ENCODE data around the gene MSX2.

Gene MSX2

DNA sequence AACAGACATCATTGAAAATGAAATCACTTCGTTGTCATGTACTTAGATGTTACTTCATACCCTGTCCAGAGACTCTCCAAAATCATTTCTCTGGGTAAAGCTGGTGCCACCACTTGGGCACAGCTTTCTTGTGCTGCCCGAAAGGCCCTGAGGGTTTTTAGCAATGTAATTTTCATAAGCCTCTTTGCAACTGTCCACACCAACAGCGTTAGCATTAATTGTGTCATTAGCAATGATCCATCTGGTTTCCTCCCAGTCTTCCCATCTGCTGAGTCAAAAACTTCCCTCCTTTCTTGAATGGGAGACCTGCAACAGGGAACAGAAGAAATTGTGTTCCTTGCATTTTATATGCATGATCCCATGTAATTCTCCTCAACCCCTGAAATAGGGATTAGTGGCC is 8.6 kb upstream of the MSX2 start:
- Histone ChIP-seq H3K36me3 (ENCODE audit: control insufficient read depth, insufficient read depth, low read length) (no peaks in the 10 kb centered on the region), H3K9ac (no peak overlapping the region), H3K27ac (no peak overlapping the region), H3K27me3 (ENCODE audit: control insufficient read depth, insufficient read depth, low read length) (no peaks in the 10 kb centered on the region), H3K4me1 (no peaks in the 10 kb centered on the region), H2AFZ (no peak overlapping the region), H3K4me3 (ENCODE audit: low read depth, low read length) (no peak overlapping the region), H3K79me2 (no peaks in the 10 kb centered on the region), H3K4me2 (ENCODE audit: low read length) (no peak overlapping the region), H3K9me3 (ENCODE audit: control insufficient read depth, low read length) (no peaks in the 10 kb centered on the region)
- TF ChIP-seq, protein P1, sequence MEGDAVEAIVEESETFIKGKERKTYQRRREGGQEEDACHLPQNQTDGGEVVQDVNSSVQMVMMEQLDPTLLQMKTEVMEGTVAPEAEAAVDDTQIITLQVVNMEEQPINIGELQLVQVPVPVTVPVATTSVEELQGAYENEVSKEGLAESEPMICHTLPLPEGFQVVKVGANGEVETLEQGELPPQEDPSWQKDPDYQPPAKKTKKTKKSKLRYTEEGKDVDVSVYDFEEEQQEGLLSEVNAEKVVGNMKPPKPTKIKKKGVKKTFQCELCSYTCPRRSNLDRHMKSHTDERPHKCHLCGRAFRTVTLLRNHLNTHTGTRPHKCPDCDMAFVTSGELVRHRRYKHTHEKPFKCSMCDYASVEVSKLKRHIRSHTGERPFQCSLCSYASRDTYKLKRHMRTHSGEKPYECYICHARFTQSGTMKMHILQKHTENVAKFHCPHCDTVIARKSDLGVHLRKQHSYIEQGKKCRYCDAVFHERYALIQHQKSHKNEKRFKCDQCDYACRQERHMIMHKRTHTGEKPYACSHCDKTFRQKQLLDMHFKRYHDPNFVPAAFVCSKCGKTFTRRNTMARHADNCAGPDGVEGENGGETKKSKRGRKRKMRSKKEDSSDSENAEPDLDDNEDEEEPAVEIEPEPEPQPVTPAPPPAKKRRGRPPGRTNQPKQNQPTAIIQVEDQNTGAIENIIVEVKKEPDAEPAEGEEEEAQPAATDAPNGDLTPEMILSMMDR (IDR thresholded peaks at IDR 0.05), result no peak

DNA sequence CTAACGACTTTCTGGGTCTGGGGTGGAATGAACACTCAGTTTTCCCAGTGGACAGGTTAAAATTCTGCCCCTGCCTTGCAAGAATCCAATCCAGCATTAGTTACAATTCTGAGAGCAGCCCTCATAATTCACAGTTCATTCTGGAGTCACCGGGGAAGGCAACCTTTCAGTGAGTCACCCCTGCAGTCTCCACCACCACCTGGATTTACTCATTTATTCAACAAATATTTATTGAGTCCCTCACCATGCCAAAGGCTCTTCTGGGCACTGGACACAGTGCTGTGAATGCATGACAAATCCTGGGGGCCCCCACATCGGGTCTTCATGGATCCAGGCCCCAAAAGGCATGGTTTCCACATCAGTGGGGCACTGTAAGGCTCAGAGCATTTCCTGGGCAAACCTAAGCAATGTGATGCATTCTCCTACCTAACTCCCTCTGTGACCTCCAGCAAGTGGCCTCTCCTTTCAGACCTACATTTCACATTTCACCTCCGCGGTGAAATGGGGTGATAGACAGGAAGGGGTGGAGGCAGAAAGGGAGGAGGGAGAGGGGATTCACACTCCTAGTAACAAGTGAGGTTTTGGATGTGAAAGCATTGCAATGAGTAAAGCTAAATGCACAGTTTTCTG is 6.4 kb upstream of the MSX2 start:
- TF ChIP-seq, protein P1 (IDR thresholded peaks at IDR 0.05), result no peak
- no peak overlapping the region for H2AFZ ChIP-seq
- no peak overlapping the region for H3K27ac ChIP-seq
- no peak overlapping the region for H3K4me2 ChIP-seq (ENCODE audit: low read length)
- no peaks in the 10 kb centered on the region for H3K79me2 ChIP-seq
- H3K4me1 ChIP-seq, result peaks cover 14% of the 10 kb centered on the region
- H3K9ac ChIP-seq, result no peak overlapping the region
- no peaks in the 10 kb centered on the region for H3K9me3 ChIP-seq (ENCODE audit: control insufficient read depth, low read length)
- no peaks in the 10 kb centered on the region for H3K36me3 ChIP-seq (ENCODE audit: control insufficient read depth, insufficient read depth, low read length)
- H3K4me3 ChIP-seq (ENCODE audit: low read depth, low read length), result no peak overlapping the region
- H3K27me3 ChIP-seq (ENCODE audit: control insufficient read depth, insufficient read depth, low read length), result no peaks in the 10 kb centered on the region

DNA sequence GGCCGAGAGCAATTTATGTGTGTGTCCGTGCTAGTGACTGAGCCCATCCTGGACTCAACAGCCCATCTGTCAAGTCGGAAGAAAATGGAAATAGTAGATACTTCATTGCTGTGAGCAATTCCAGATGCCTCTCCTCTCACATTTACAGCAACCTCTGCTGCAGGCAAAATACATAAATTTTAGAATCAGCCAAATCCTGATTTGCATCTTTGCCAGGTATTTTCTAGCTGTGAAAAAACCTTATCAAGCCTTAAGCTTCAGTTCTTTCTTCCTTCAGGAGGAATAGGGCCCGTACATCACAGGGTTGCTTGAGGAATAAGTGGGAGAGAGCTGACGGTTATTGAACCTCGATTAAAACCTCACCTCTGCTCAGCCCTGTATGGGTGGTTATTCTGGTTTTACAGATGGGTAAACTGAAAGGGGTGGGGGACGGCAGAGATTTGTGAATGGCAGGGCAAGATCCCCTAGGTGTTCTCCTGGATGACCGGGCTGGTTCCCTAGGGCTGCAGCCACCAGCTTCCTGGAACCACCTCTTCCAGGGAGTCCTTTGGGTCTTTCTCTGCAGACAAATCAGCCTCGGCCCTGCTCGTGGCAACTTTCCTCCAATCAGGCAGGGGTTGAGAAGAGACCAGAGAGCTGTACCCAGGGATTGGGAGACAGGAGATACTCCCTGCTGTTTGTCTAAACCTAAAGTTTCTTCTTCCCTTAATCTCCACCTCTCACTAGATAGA is 5.3 kb upstream of the MSX2 start:
- H3K9ac ChIP-seq, result no peak overlapping the region
- H3K9me3 ChIP-seq (ENCODE audit: control insufficient read depth, low read length), result no peaks in the 10 kb centered on the region
- H2AFZ ChIP-seq, result no peak overlapping the region
- H3K79me2 ChIP-seq, result no peaks in the 10 kb centered on the region
- no peak overlapping the region for H3K27ac ChIP-seq
- no peak overlapping the region for H3K4me2 ChIP-seq (ENCODE audit: low read length)
- H3K4me1 ChIP-seq, result peaks cover 20% of the 10 kb centered on the region
- no peaks in the 10 kb centered on the region for H3K36me3 ChIP-seq (ENCODE audit: control insufficient read depth, insufficient read depth, low read length)
- TF ChIP-seq, protein P1 (IDR thresholded peaks at IDR 0.05), result no peak
- no peak overlapping the region for H3K4me3 ChIP-seq (ENCODE audit: low read depth, low read length)
- H3K27me3 ChIP-seq (ENCODE audit: control insufficient read depth, insufficient read depth, low read length), result no peaks in the 10 kb centered on the region

- peaks cover 4% of the 10 kb centered on the region for H3K79me2 ChIP-seq
- no peak overlapping the region for H3K4me3 ChIP-seq (ENCODE audit: low read depth, low read length)
- TF ChIP-seq, protein P1 (IDR thresholded peaks at IDR 0.05), result no peak
- peaks cover 20% of the 10 kb centered on the region for H3K4me1 ChIP-seq
- no peak overlapping the region for H3K4me2 ChIP-seq (ENCODE audit: low read length)
- no peaks in the 10 kb centered on the region for H3K9me3 ChIP-seq (ENCODE audit: control insufficient read depth, low read length)
- H3K27ac ChIP-seq, result no peak overlapping the region
- no peak overlapping the region for H3K9ac ChIP-seq
- H3K36me3 ChIP-seq (ENCODE audit: control insufficient read depth, insufficient read depth, low read length), result no peaks in the 10 kb centered on the region
- H3K27me3 ChIP-seq (ENCODE audit: control insufficient read depth, insufficient read depth, low read length), result no peaks in the 10 kb centered on the region
- peak overlapping the region; percentile 89 for H2AFZ ChIP-seq
Measured at GRCh38 chr5:174719793-174720611, 4.4 kb upstream of the MSX2 start.

All from parathyroid adenoma (tissue), 2 donors.